Neuronal stem cell (in vitro differentiated cells): ENCODE results near the gene ZNF10.

Source experiments
- DNase-seq: peaks from one replicate; pipeline ENCODE4 v3.0.0-alpha.2; 2013; ENCODE audit warnings: low spot score
- H2AFZ ChIP-seq: one replicate; pipeline ENCODE4 v1.6.1; 2013; ENCODE audit warnings: mild to moderate bottlenecking, low read length, inconsistent platforms
- H2AK5ac ChIP-seq: 2 replicates; pipeline ENCODE4 v1.6.1; 2013; ENCODE audit warnings: low read depth, mild to moderate bottlenecking, inconsistent platforms, low read length, moderate library complexity, mixed read lengths
- H2BK120ac ChIP-seq: 2 replicates; pipeline ENCODE4 v1.6.1; 2013; ENCODE audit warnings: low read depth, mild to moderate bottlenecking, inconsistent platforms, low read length, moderate library complexity, mixed read lengths
- H2BK12ac ChIP-seq: one replicate; pipeline ENCODE4 v1.6.1; 2013; ENCODE audit warnings: low read length, inconsistent platforms
- H2BK15ac ChIP-seq: 2 replicates; pipeline ENCODE4 v1.6.1; 2013; ENCODE audit warnings: mild to moderate bottlenecking, low read length, inconsistent platforms, mixed read lengths
- H2BK5ac ChIP-seq: one replicate; pipeline ENCODE4 v1.6.1; 2013; ENCODE audit warnings: inconsistent platforms, mild to moderate bottlenecking, low read length, moderate library complexity
- H3K14ac ChIP-seq: one replicate; pipeline ENCODE4 v1.6.1; 2013; ENCODE audit warnings: low read length, inconsistent platforms
- H3K18ac ChIP-seq: 2 replicates; pipeline ENCODE4 v1.6.1; 2013; ENCODE audit warnings: low read length, inconsistent platforms
- H3K23ac ChIP-seq: 2 replicates; pipeline ENCODE4 v1.6.1; 2013; ENCODE audit warnings: low read depth, mild to moderate bottlenecking, mixed read lengths, low read length, inconsistent platforms; ENCODE audit not compliant: poor library complexity
- H3K27ac ChIP-seq: replicated peaks from 3 replicates; pipeline ENCODE4 v1.5.1; 2013; ENCODE audit warnings: low read length, inconsistent platforms
- H3K27me3 ChIP-seq, 3 experiments: 2 replicates each; pipeline ENCODE4 v1.6.1; 2013; ENCODE audit warnings: low read length in 3 of 3, mild to moderate bottlenecking in 2 of 3, inconsistent platforms in 1 of 3, low read depth in 1 of 3, mixed read lengths in 1 of 3, moderate library complexity in 1 of 3; ENCODE audit not compliant: control insufficient read depth in 3 of 3, insufficient read depth in 3 of 3
- H3K36me3 ChIP-seq, 2 donors: replicated peaks in 1 of 2; 2 replicates each; pipeline ENCODE4 v1.6.1; 2013; ENCODE audit warnings: low read length in 2 of 2; ENCODE audit not compliant: control insufficient read depth in 2 of 2, insufficient read depth in 2 of 2
- H3K4ac ChIP-seq: 2 replicates; pipeline ENCODE4 v1.6.1; 2013; ENCODE audit warnings: inconsistent platforms, mild to moderate bottlenecking, low read length, moderate library complexity
- H3K4me1 ChIP-seq, 2 donors: 1 replicate in 1 of 2; 2 replicates in 1 of 2; pipeline ENCODE4 v1.6.1; 2013; ENCODE audit warnings: low read length in 2 of 2, low read depth in 1 of 2; ENCODE audit not compliant: control insufficient read depth in 2 of 2, insufficient read depth in 1 of 2
- H3K4me2 ChIP-seq: one replicate; pipeline ENCODE4 v1.6.1; 2013; ENCODE audit warnings: mild to moderate bottlenecking, low read length, inconsistent platforms; ENCODE audit not compliant: insufficient read depth, poor library complexity, severe bottlenecking
- H3K4me3 ChIP-seq, 2 donors: 2 replicates each; pipeline ENCODE4 v1.5.1; 2013; ENCODE audit warnings: low read length in 2 of 2, mild to moderate bottlenecking in 2 of 2, inconsistent platforms in 1 of 2, moderate library complexity in 1 of 2
- H3K79me1 ChIP-seq: one replicate; pipeline ENCODE4 v1.6.1; 2013; ENCODE audit warnings: low read depth, mild to moderate bottlenecking, inconsistent platforms, low read length, moderate library complexity
- H3K9ac ChIP-seq: one replicate; pipeline ENCODE4 v1.6.1; 2013; ENCODE audit warnings: mild to moderate bottlenecking, low read depth, low read length, inconsistent platforms; ENCODE audit not compliant: poor library complexity
- H3K9me3 ChIP-seq, 2 donors: replicated peaks in 1 of 2; 2 replicates each; pipeline versions ENCODE3 to v1.6.1; 2013; ENCODE audit warnings: low read length in 2 of 2, mild to moderate bottlenecking in 2 of 2, inconsistent platforms in 1 of 2, low read depth in 1 of 2, mixed read lengths in 1 of 2, moderate library complexity in 1 of 2; ENCODE audit not compliant: control insufficient read depth in 2 of 2, insufficient read depth in 1 of 2
- H4K8ac ChIP-seq: one replicate; pipeline ENCODE4 v1.6.1; 2013; ENCODE audit warnings: low read depth, mild to moderate bottlenecking, inconsistent platforms, low read length, moderate library complexity
- H4K91ac ChIP-seq: one replicate; pipeline ENCODE4 v1.6.1; 2013; ENCODE audit warnings: low read length, low read depth, mild to moderate bottlenecking, inconsistent platforms; ENCODE audit not compliant: poor library complexity
- WGBS, 2 donors: extraction: QIAGEN DNeasy Blood & Tissue Kit; methylation state at CpG; one replicate each; pipeline ENCODE4 v1.1.7; 2013; ENCODE audit warnings: missing lambda C conversion rate in 2 of 2, mixed read lengths in 1 of 2; ENCODE audit not compliant: insufficient read length in 2 of 2, insufficient replicate concordance in 1 of 2; ENCODE audit errors: extremely low coverage in 2 of 2; 5-methylcytosine and 5-hydroxymethylcytosine counted together

Gene ZNF10

GRCh38 chr12:133174901-133175300 lies 44.5 kb downstream of the ZNF10 start:
- no peak overlapping the region for H3K4me3 ChIP-seq
- H3K4me1 ChIP-seq: no peaks in the 10 kb centered on the region
- H4K8ac ChIP-seq: no peak overlapping the region
- H2BK15ac ChIP-seq: no peak overlapping the region
- no peaks in the 10 kb centered on the region for H3K79me1 ChIP-seq
- no peak overlapping the region for H2BK5ac ChIP-seq
- no peak overlapping the region for H4K91ac ChIP-seq
- H3K36me3 ChIP-seq: no peaks in the 10 kb centered on the region
- H3K9ac ChIP-seq: no peak overlapping the region
- no peak overlapping the region for H3K27ac ChIP-seq
- peaks cover 17 to 33% of the 10 kb centered on the region in 2 donors for H3K9me3 ChIP-seq
- no peak overlapping the region for H3K23ac ChIP-seq
- no peak overlapping the region for H3K4me2 ChIP-seq
- H3K27me3 ChIP-seq: no peaks in the 10 kb centered on the region
- H2AK5ac ChIP-seq: no peak overlapping the region
- H2BK12ac ChIP-seq: no peak overlapping the region
- no CpG with 5 or more reads among the region's 1 CpG for WGBS, 2 donors
- H2AFZ ChIP-seq: no peak overlapping the region
- DNase-seq: no peak
- no peak overlapping the region for H2BK120ac ChIP-seq
- no peak overlapping the region for H3K4ac ChIP-seq
- H3K14ac ChIP-seq: no peak overlapping the region
- H3K18ac ChIP-seq: no peak overlapping the region

DNA sequence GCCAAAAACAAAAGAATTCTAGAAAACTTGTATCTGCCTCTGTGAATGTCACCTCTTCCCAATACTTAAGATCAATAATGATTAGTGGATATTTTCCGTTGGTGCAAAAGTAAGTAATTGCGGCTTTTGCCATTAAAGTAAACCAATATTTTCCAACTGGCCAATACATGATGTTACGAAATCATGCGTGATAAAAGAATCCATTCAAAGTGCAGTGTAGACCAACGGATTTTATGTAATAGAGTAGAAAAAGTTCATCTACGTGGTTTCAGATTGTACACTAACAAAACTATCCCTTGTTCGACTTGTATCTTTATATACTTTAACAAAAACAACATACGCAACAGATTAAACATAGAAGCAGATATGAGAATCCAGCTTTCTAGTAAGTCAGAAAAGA lies 50.2 kb downstream of the ZNF10 start:
- no peak overlapping the region for H3K23ac ChIP-seq
- H4K8ac ChIP-seq: no peak overlapping the region
- H3K36me3 ChIP-seq: peaks cover 25 to 35% of the 10 kb centered on the region in 2 donors
- H3K4me3 ChIP-seq: no peak overlapping the region
- H3K18ac ChIP-seq: no peak overlapping the region
- no peak overlapping the region for H3K9ac ChIP-seq
- H3K27ac ChIP-seq: no peak overlapping the region
- H3K79me1 ChIP-seq: peaks cover 11% of the 10 kb centered on the region
- H2BK5ac ChIP-seq: no peak overlapping the region
- no peaks in the 10 kb centered on the region for H3K27me3 ChIP-seq
- WGBS, 2 donors: no CpG with 5 or more reads among the region's 8 CpGs
- H3K9me3 ChIP-seq: peaks cover 28 to 47% of the 10 kb centered on the region in 2 donors
- no peak overlapping the region for H3K4me2 ChIP-seq
- H2BK12ac ChIP-seq: no peak overlapping the region
- H4K91ac ChIP-seq: no peak overlapping the region
- H3K4ac ChIP-seq: no peak overlapping the region
- no peak overlapping the region for H2AK5ac ChIP-seq
- no peak overlapping the region for H3K14ac ChIP-seq
- DNase-seq: no peak
- H2BK15ac ChIP-seq: no peak overlapping the region
- no peak overlapping the region for H2BK120ac ChIP-seq
- H3K4me1 ChIP-seq: no peaks in the 10 kb centered on the region
- H2AFZ ChIP-seq: peak overlapping the region; percentile 69

- peaks cover 31 to 54% of the 10 kb centered on the region in 2 donors for H3K9me3 ChIP-seq
- peak within 1 kb of the TSS; percentile 22 for H3K23ac ChIP-seq
- no CpG with 5 or more reads among the region's 40 CpGs for WGBS, 2 donors
Observed at GRCh38 chr12:133181238-133181959, 51.0 kb downstream of the ZNF10 start, which contains the start of gene ZNF268. Gene ZNF268 (plus strand): TSS chr12:133181495. CDS start chr12:133181998, 503 bp downstream.

GRCh38 chr12:133190176-133190575 lies 59.7 kb downstream of the ZNF10 start:
- Histone ChIP-seq H3K23ac (no peak overlapping the region), H4K8ac (no peak overlapping the region), H3K18ac (no peak overlapping the region), H3K9ac (no peak overlapping the region), H3K27ac (no peak overlapping the region), H2BK120ac (no peak overlapping the region), H4K91ac (no peak overlapping the region), H3K27me3 (no peaks in the 10 kb centered on the region), H3K4me3 (no peak overlapping the region), H2AK5ac (no peak overlapping the region), H2BK15ac (no peak overlapping the region), H3K4ac (no peak overlapping the region), H2AFZ (no peak overlapping the region), H3K79me1 (peaks cover 4% of the 10 kb centered on the region), H2BK5ac (no peak overlapping the region), H3K9me3 (peaks cover 62 to 100% of the 10 kb centered on the region in 2 donors), H2BK12ac (no peak overlapping the region), H3K36me3 (peaks cover 68 to 100% of the 10 kb centered on the region in 2 donors), H3K4me2 (no peak overlapping the region), H3K14ac (no peak overlapping the region), H3K4me1 (no peaks in the 10 kb centered on the region)
- no peak for DNase-seq
- no CpG with 5 or more reads among the region's 2 CpGs for WGBS, 2 donors

More at GRCh38 chr12:133181238-133181959, 51.0 kb downstream of the ZNF10 start, which contains the start of gene ZNF268:
- DNase-seq: peak; percentile 93
- H2AFZ ChIP-seq: peak within 1 kb of the TSS; percentile 91
- no peak within 1 kb of the TSS for H2BK12ac ChIP-seq
- no peak within 1 kb of the TSS for H4K8ac ChIP-seq
- no peak within 1 kb of the TSS for H3K27ac ChIP-seq
- no peaks in the 10 kb centered on the region for H3K27me3 ChIP-seq
- H2BK15ac ChIP-seq: no peak within 1 kb of the TSS
- peaks cover 11% of the 10 kb centered on the region for H3K79me1 ChIP-seq
- peak within 1 kb of the TSS; percentile 92 for H3K14ac ChIP-seq
- H3K4me1 ChIP-seq: no peaks in the 10 kb centered on the region
- H3K4me3 ChIP-seq: peak within 1 kb of the TSS; percentile 86 to 91
- H2BK120ac ChIP-seq: no peak within 1 kb of the TSS
- H2BK5ac ChIP-seq: peak within 1 kb of the TSS; percentile 77
- H3K4me2 ChIP-seq: peak within 1 kb of the TSS; percentile 93
- peak within 1 kb of the TSS; percentile 99 for H3K9ac ChIP-seq
- H3K36me3 ChIP-seq: peaks cover 29 to 42% of the 10 kb centered on the region in 2 donors
- peak within 1 kb of the TSS; percentile 64 for H2AK5ac ChIP-seq
- H3K4ac ChIP-seq: peak within 1 kb of the TSS; percentile 56
- H3K18ac ChIP-seq: peak within 1 kb of the TSS; percentile 93
- no peak within 1 kb of the TSS for H4K91ac ChIP-seq
